Camera-type eye (tissue), 1 donor: Measurements from ENCODE around the gene MRPL19. TPM values are rescaled to one million over a fixed set of nuclear protein-coding genes. Genes with fewer than 3 reads are reported as not detected.

Experiments used
- total RNA-seq: library from RNA; depleted of rRNA; stranded (reverse); fragments of >200 nt; gene quantifications from one replicate; pipeline ENCODE4 v1.2.3, GENCODE V29; 2014

MRPL19 gene
- 60.4 TPM for total RNA-seq

GRCh38 chr2:75646583-75647425, at the start of gene MRPL19:
MRPL19 (plus strand) TSS chr2:75646783; CDS start chr2:75646808, 25 bp downstream.

GRCh38 chr2:75710577-75711253, 64.1 kb downstream of the MRPL19 start, which contains the start of gene GCFC2:
GCFC2 (minus strand) TSS chr2:75710915; CDS start chr2:75710855, 60 bp downstream.

Other genes starting within 250 kb of the MRPL19 start
- 13.2 TPM for gene EVA1A, start 85.8 kb upstream of the MRPL19 start, total RNA-seq
- 39.9 TPM for gene GCFC2, start 64.1 kb downstream of the MRPL19 start, total RNA-seq